Progenitor cell of endocrine pancreas (in vitro differentiated cells): ENCODE measurements around the gene KRTAP10-7. TPM values are rescaled to one million over a fixed set of nuclear protein-coding genes. Genes with fewer than 3 reads are reported as not detected.
"Not testable (repeated sequence)": the region's sequence is repeated elsewhere in the genome, so short reads cannot be mapped to it uniquely, and the experiment has no call there.

Experiments used
- DNase-seq: peaks from one replicate; pipeline ENCODE4 v3.0.0; 2021; ENCODE audit warnings: low spot score; ENCODE audit not compliant: unreplicated experiment
- H3K27ac Mint-ChIP-seq: 2 replicates; pipeline ENCODE4 v1.8.0; 2021; ENCODE audit warnings: mild to moderate bottlenecking, moderate library complexity, mixed read lengths
- H3K27me3 Mint-ChIP-seq: 2 replicates; pipeline ENCODE4 v1.8.0; 2021; ENCODE audit warnings: mixed read lengths
- H3K36me3 Mint-ChIP-seq: 2 replicates; pipeline ENCODE4 v1.8.0; 2022; ENCODE audit warnings: mixed read lengths; ENCODE audit not compliant: insufficient read depth
- H3K4me1 Mint-ChIP-seq: 2 replicates; pipeline ENCODE4 v1.8.0; 2021; ENCODE audit warnings: low read depth, mixed read lengths
- H3K4me3 Mint-ChIP-seq: 2 replicates; pipeline ENCODE4 v1.8.0; 2021; ENCODE audit warnings: low read depth, mild to moderate bottlenecking, moderate library complexity, mixed read lengths
- H3K9me3 Mint-ChIP-seq: 2 replicates; pipeline ENCODE4 v1.8.0; 2021; ENCODE audit warnings: low read depth, mixed read lengths
- total RNA-seq: library from RNA; stranded (reverse); gene quantifications from 2 replicates; pipeline ENCODE4 v1.2.1, GENCODE V29; 2021
- TF ChIP-seq, protein P1 (sequence below): fragments of 200-600 bp; sonication (generic); IDR thresholded peaks from one replicate; pipeline ENCODE4 v1.5.0; 2021; ENCODE audit warnings: antibody characterized with exemption, mild to moderate bottlenecking; ENCODE audit not compliant: unreplicated experiment

KRTAP10-7 gene
- total RNA-seq, 1 donor from 2014 or later: not detected

GRCh38 chr21:44628707-44629391, 28.5 kb downstream of the KRTAP10-7 start:
- H3K27me3 Mint-ChIP-seq: no peaks in the 10 kb centered on the region
- TF ChIP-seq, protein P1, sequence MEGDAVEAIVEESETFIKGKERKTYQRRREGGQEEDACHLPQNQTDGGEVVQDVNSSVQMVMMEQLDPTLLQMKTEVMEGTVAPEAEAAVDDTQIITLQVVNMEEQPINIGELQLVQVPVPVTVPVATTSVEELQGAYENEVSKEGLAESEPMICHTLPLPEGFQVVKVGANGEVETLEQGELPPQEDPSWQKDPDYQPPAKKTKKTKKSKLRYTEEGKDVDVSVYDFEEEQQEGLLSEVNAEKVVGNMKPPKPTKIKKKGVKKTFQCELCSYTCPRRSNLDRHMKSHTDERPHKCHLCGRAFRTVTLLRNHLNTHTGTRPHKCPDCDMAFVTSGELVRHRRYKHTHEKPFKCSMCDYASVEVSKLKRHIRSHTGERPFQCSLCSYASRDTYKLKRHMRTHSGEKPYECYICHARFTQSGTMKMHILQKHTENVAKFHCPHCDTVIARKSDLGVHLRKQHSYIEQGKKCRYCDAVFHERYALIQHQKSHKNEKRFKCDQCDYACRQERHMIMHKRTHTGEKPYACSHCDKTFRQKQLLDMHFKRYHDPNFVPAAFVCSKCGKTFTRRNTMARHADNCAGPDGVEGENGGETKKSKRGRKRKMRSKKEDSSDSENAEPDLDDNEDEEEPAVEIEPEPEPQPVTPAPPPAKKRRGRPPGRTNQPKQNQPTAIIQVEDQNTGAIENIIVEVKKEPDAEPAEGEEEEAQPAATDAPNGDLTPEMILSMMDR: no peak
- no peaks in the 10 kb centered on the region for H3K36me3 Mint-ChIP-seq
- H3K4me3 Mint-ChIP-seq: no peak overlapping the region
- no peak for DNase-seq
- no peaks in the 10 kb centered on the region for H3K4me1 Mint-ChIP-seq
- peaks cover 25% of the 10 kb centered on the region for H3K9me3 Mint-ChIP-seq
- H3K27ac Mint-ChIP-seq: no peak overlapping the region

DNA sequence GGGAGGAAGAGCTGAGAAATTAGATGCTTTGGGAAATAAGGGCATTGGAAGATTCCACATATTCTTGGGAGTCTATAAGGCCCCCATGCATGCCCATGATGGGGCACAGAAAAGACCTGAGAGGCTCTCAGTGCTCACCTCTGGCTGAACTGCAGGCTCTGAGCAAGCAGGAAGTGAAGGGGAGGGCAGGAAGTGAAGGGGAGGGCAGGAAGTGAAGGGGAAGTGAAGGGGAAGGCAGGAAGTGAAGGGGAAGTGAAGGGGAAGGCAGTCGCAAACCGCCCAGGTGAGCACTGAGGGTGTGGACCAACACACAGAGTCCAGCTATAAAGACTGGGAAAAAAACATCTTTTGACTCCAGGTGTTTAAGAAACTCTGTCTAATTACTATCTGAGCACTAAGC, 30.0 kb downstream of the KRTAP10-7 start:
- no peak overlapping the region for H3K4me3 Mint-ChIP-seq
- H3K4me1 Mint-ChIP-seq: no peaks in the 10 kb centered on the region
- H3K27ac Mint-ChIP-seq: no peak overlapping the region
- H3K9me3 Mint-ChIP-seq: peaks cover 13% of the 10 kb centered on the region
- no peak for DNase-seq
- no peaks in the 10 kb centered on the region for H3K36me3 Mint-ChIP-seq
- H3K27me3 Mint-ChIP-seq: no peaks in the 10 kb centered on the region
- TF ChIP-seq, protein P1: no peak

DNA sequence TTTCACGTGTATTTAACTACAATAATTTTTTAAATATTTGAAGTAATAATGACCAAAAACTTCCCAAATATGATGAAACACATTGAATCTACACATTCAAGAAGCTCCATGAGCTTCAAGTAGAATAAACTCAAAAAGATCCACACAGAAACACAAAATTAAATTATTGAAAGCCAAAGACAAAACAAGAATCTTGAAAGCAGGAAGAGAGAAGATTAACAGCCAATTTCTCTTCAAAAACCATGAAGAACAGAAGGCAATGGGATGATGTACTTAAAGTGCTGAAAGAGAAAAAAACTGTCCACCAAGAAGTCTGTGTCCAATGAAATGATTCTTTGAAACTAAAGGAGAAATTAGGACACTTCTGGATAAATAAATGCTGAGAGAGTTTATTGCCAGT, 31.7 kb downstream of the KRTAP10-7 start:
- Mint-ChIP-seq H3K4me1 (no peaks in the 10 kb centered on the region), H3K36me3 (no peaks in the 10 kb centered on the region), H3K9me3 (peaks cover 13% of the 10 kb centered on the region), H3K27ac (no peak overlapping the region), H3K27me3 (no peaks in the 10 kb centered on the region), H3K4me3 (no peak overlapping the region)
- TF ChIP-seq, protein P1: no peak
- DNase-seq: no peak

GRCh38 chr21:44636209-44637017, 36.0 kb downstream of the KRTAP10-7 start:
- DNase-seq: no peak
- Mint-ChIP-seq H3K27ac (no peak overlapping the region), H3K9me3 (peaks cover 11% of the 10 kb centered on the region), H3K4me3 (no peak overlapping the region), H3K27me3 (peaks cover 5% of the 10 kb centered on the region), H3K4me1 (no peaks in the 10 kb centered on the region), H3K36me3 (no peaks in the 10 kb centered on the region)
- TF ChIP-seq, protein P1: no peak

- Mint-ChIP-seq H3K27ac (no peak within 1 kb of the TSS), H3K27me3 (peaks cover 6% of the 10 kb centered on the region), H3K36me3 (no peaks in the 10 kb centered on the region), H3K9me3 (peaks cover 7% of the 10 kb centered on the region), H3K4me1 (no peaks in the 10 kb centered on the region), H3K4me3 (no peak within 1 kb of the TSS)
- TF ChIP-seq, protein P1: no peak
- DNase-seq: no peak
Observed at GRCh38 chr21:44637018-44637850, 36.8 kb downstream of the KRTAP10-7 start, which contains the start of gene KRTAP10-10. Gene KRTAP10-10 (plus strand): TSS chr21:44637356. CDS start chr21:44637418, 62 bp downstream.

DNA sequence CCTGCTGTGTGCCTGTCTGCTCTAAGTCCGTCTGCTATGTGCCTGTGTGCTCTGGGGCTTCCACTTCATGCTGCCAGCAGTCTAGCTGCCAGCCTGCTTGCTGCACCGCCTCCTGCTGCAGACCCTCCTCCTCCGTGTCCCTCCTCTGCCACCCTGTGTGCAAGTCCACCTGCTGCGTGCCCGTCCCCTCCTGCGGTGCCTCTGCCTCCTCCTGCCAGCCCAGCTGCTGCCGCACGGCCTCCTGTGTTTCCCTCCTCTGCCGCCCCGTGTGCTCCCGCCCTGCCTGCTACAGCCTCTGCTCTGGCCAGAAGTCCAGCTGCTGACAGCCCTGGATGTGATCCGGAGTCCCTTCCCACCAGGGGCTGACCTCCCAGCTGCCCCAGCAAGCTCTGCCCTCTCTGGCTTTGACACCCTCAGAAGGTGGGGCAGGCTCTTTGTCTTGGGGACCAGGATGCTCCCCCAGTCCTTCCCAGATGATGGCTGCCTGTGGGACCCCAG, 37.5 kb downstream of the KRTAP10-7 start:
- not testable (repeated sequence) for H3K4me1 Mint-ChIP-seq, H3K27ac Mint-ChIP-seq, H3K4me3 Mint-ChIP-seq, H3K36me3 Mint-ChIP-seq, DNase-seq, H3K27me3 Mint-ChIP-seq, H3K9me3 Mint-ChIP-seq
